Peyer's patch (tissue), 4 donors: ENCODE data around the gene ENDOU. TPM values are rescaled to one million over a fixed set of nuclear protein-coding genes. Genes with fewer than 3 reads are reported as not detected.

Source experiments
- DNase-seq, 3 donors: peaks; one replicate each; pipeline ENCODE4 v3.0.0-alpha.2; 2017 to 2019
- H3K27ac ChIP-seq, 4 donors: fragments of 200-600 bp; sonication (generic); one replicate each; pipeline ENCODE4 v1.5.1; 2016 to 2019
- H3K27me3 ChIP-seq, 2 donors: fragments of 200-600 bp; sonication (generic); one replicate each; pipeline ENCODE4 v1.5.1; 2019
- H3K36me3 ChIP-seq, 3 donors: fragments of 200-600 bp; sonication (generic); one replicate each; pipeline ENCODE4 v1.5.1; 2016 to 2019
- H3K4me1 ChIP-seq, 4 donors: fragments of 200-600 bp; sonication (generic); one replicate each; pipeline ENCODE4 v1.5.1; 2016 to 2019
- H3K4me3 ChIP-seq, 4 donors: fragments of 200-600 bp; sonication (generic); 1 replicate in 3 of 4; 2 replicates in 1 of 4; pipeline ENCODE4 v1.5.1; 2016 to 2019; ENCODE audit warnings: mild to moderate bottlenecking in 1 of 4
- H3K9me3 ChIP-seq, 4 donors: fragments of 200-600 bp; sonication (generic); one replicate each; pipeline ENCODE4 v1.5.1; 2016 to 2019; ENCODE audit warnings: mild to moderate bottlenecking in 1 of 4
- POLR2A ChIP-seq, 2 donors: fragments of 450-650 bp; IDR thresholded peaks; one replicate each; pipeline ENCODE4 v1.5.1; 2017; ENCODE audit warnings: antibody characterized with exemption in 2 of 2, mild to moderate bottlenecking in 2 of 2, moderate library complexity in 2 of 2
- total RNA-seq, 4 donors: library from RNA; depleted of rRNA; stranded (reverse); fragments of >200 nt; gene quantifications; one replicate each; pipeline ENCODE4 v1.1.0, GENCODE V29; 2016
- TF ChIP-seq, protein P1 (sequence below), 6 experiments: fragments of 450-650 bp in 4 of 6; fragments of 200-600 bp in 2 of 6; sonication (generic) in 1 of 6; IDR thresholded peaks; one replicate each; pipeline ENCODE4 v1.5.1; 2017 to 2019; ENCODE audit warnings: antibody characterized with exemption in 6 of 6, mild to moderate bottlenecking in 3 of 6, moderate library complexity in 1 of 6

Gene ENDOU
- total RNA-seq, 4 donors from 2014 or later: not detected

DNA sequence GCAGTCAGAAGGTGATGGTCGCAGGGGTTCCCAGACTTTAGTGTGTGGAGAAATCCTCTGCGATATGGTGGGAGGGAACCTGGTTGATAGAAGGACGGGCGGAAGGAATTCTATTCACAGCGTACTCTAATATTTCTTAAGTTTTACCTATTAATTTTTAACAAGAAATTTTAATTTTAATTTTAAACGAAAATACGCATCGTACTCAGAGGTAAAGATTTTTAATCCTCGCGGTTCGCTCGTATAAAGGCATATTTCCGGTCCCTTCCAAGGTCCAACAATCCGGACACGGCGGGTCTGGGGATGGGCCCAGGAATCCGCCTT, 47.4 kb upstream of the ENDOU start:
- H3K27me3 ChIP-seq: no peaks in the 10 kb centered on the region
- peak overlapping the region; percentile 90 to 100 (median 98) for H3K4me3 ChIP-seq
- H3K4me1 ChIP-seq: peaks cover 0 to 29% (median 5%) of the 10 kb centered on the region in 4 donors
- DNase-seq: no peak
- H3K27ac ChIP-seq: peak overlapping the region in 3 of 4 donors; percentile 87 to 89 (median 88)
- H3K9me3 ChIP-seq: no peaks in the 10 kb centered on the region
- TF ChIP-seq, protein P1, sequence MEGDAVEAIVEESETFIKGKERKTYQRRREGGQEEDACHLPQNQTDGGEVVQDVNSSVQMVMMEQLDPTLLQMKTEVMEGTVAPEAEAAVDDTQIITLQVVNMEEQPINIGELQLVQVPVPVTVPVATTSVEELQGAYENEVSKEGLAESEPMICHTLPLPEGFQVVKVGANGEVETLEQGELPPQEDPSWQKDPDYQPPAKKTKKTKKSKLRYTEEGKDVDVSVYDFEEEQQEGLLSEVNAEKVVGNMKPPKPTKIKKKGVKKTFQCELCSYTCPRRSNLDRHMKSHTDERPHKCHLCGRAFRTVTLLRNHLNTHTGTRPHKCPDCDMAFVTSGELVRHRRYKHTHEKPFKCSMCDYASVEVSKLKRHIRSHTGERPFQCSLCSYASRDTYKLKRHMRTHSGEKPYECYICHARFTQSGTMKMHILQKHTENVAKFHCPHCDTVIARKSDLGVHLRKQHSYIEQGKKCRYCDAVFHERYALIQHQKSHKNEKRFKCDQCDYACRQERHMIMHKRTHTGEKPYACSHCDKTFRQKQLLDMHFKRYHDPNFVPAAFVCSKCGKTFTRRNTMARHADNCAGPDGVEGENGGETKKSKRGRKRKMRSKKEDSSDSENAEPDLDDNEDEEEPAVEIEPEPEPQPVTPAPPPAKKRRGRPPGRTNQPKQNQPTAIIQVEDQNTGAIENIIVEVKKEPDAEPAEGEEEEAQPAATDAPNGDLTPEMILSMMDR (IDR thresholded peaks at IDR 0.05): peak in 1 of 6 experiments; percentile 7
- TF ChIP-seq POLR2A (IDR thresholded peaks at IDR 0.05): no peak
- H3K36me3 ChIP-seq: no peaks in the 10 kb centered on the region

DNA sequence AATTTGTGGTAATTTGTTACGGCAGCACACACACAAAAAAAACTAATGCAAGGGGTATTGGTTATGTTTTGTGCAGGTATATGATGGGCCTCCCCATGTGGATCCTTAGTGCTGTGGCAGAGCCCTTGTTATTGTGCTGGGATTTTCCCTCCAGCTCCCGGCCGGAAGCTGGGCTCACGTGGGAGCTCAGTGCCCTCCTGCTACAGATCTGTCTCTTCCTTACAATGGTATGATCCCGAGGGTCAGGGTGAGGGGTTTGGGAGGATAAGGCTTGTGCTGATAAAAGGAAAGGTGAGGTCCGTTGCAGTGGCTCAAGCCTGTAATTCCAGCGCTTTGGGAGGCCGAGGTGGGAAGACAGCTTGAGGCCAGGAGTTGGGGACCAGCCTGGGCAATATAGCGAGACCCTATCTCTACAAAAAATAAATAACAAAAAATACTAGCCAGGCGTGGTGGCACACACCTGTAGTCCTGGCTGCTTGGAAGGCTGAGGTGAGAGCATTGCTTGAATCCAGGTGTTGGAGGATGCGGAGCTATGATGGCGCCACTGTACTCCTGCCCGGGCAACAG, 46.9 kb upstream of the ENDOU start:
- no peaks in the 10 kb centered on the region for H3K27me3 ChIP-seq
- peak overlapping the region in 2 of 4 donors; percentile 97 to 100 for H3K4me3 ChIP-seq
- peaks cover 0 to 26% (median 5%) of the 10 kb centered on the region in 4 donors for H3K4me1 ChIP-seq
- DNase-seq: no peak
- no peaks in the 10 kb centered on the region for H3K9me3 ChIP-seq
- no peaks in the 10 kb centered on the region for H3K36me3 ChIP-seq
- TF ChIP-seq POLR2A (IDR thresholded peaks at IDR 0.05): no peak
- TF ChIP-seq, protein P1 (IDR thresholded peaks at IDR 0.05): no peak
- no peak overlapping the region for H3K27ac ChIP-seq

DNA sequence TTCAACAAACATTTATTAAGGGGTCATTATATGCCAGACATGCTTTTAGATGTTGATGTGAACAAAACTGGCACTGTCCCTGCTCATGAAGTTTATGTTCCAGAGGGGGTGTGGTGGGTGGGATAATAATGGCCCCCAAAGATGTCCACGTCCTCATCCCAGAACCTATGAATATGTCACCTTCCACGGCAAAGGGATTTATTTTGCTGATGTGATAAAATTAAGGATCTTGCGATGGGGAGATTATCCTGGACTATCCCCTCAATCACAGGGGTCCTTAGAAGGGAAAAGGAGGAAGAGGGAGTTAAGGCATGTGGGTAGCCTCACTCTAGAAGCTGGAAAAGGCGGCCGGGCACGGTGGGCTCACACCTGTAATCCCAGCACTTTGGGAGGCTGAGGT, 46.0 kb upstream of the ENDOU start:
- Histone ChIP-seq H3K36me3 (no peaks in the 10 kb centered on the region), H3K27me3 (no peaks in the 10 kb centered on the region), H3K27ac (no peak overlapping the region), H3K9me3 (no peaks in the 10 kb centered on the region), H3K4me1 (peaks cover 0 to 21% (median 5%) of the 10 kb centered on the region in 4 donors), H3K4me3 (no peak overlapping the region)
- TF ChIP-seq, protein P1 (IDR thresholded peaks at IDR 0.05): no peak
- TF ChIP-seq POLR2A (IDR thresholded peaks at IDR 0.05): no peak
- DNase-seq: no peak

DNA sequence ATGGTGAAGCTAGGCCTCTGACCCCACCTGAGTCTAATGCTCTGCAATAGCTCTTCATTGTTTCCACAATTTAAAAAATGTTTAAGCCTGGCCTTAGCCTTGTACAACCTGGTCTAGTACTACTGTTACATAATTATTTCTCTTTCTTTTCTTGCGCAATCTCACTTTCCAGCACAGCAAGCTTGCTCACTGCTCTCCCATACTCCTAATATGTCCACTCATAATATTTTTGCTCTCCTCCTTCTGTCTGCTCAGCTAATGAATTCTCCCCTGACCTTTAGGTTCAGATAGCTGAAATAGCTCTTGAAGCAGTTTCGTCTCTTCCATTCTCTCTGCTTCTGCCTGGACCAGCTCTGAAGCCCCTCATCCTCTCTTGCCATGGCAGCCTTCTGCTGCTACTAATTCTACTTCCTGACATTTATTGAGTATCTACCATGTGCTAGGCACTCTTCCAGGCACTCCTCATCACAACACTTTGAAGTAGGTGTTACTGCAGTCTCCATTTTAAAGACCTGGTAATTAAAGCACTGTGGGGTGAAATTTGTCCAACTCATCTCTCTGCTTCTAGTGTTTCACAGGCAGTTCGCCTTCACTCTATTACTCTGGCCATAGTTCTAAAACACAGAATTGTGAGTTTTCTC, 44.9 kb upstream of the ENDOU start:
- no peak for DNase-seq
- Histone ChIP-seq H3K27me3 (no peaks in the 10 kb centered on the region), H3K4me1 (peaks cover 0 to 13% (median 5%) of the 10 kb centered on the region in 4 donors), H3K9me3 (no peaks in the 10 kb centered on the region), H3K36me3 (no peaks in the 10 kb centered on the region), H3K4me3 (no peak overlapping the region), H3K27ac (no peak overlapping the region)
- TF ChIP-seq POLR2A (IDR thresholded peaks at IDR 0.05): no peak
- TF ChIP-seq, protein P1 (IDR thresholded peaks at IDR 0.05): no peak

DNA sequence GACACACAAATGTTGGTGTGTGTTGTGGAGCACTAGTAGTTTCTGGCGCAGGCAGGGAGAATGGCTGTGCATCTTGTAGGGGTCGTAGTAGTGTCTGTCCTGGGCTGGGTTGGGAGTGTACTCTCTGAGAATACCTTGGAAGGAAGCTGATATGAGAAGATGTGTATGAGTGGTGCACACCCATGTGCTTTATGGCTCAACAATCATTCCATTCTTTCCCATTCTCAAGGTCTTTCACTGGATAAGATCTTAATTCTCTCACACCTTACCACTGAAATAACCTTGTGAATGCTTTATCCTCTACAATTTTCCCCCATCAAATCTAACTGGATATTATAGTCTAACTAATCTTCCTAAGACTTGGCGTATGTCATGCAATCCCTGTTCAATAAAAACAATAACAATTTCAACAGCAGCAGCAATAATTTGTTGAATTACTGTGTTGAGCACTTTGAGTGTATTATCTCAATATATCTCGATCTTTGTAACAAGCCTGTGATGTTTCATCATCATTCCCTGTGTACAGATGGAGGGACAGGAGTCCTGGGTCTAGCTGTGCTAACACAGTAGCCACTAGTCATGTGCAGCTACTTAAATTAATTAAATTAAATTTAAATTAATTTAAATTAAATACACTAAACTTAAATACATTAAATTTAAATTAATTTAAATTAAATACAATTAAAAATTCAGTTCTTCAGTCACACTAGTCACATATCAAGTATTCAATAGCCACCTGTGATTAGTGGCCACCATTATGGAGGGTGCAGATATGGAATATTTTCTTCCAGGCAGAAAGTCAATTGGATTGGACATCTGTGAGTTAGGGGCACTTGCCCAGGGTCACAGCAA, 44.2 kb upstream of the ENDOU start:
- H3K27ac ChIP-seq: no peak overlapping the region
- H3K4me3 ChIP-seq: no peak overlapping the region
- TF ChIP-seq, protein P1 (IDR thresholded peaks at IDR 0.05): no peak
- no peak for TF ChIP-seq POLR2A (IDR thresholded peaks at IDR 0.05)
- H3K36me3 ChIP-seq: no peaks in the 10 kb centered on the region
- DNase-seq: no peak
- H3K27me3 ChIP-seq: no peaks in the 10 kb centered on the region
- no peaks in the 10 kb centered on the region for H3K9me3 ChIP-seq
- H3K4me1 ChIP-seq: peaks cover 0 to 13% (median 5%) of the 10 kb centered on the region in 4 donors
